Stimulated activated CD8-positive, alpha-beta memory T cell treated with anti-CD3 and anti-CD28 coated beads, Interleukin-12 subunit alpha, Interleukin-12 subunit beta, amount 100 ng/mL, for 1 hour (primary cell): Measurements from ENCODE around the gene MSN.
"Not testable (repeated sequence)": the region's sequence is repeated elsewhere in the genome, so short reads cannot be mapped to it uniquely, and the experiment has no call there.

Experiments
- DNase-seq: peaks from one replicate; pipeline ENCODE4 v3.0.0-alpha.2; 2020; ENCODE audit warnings: low read depth

MSN gene

DNA sequence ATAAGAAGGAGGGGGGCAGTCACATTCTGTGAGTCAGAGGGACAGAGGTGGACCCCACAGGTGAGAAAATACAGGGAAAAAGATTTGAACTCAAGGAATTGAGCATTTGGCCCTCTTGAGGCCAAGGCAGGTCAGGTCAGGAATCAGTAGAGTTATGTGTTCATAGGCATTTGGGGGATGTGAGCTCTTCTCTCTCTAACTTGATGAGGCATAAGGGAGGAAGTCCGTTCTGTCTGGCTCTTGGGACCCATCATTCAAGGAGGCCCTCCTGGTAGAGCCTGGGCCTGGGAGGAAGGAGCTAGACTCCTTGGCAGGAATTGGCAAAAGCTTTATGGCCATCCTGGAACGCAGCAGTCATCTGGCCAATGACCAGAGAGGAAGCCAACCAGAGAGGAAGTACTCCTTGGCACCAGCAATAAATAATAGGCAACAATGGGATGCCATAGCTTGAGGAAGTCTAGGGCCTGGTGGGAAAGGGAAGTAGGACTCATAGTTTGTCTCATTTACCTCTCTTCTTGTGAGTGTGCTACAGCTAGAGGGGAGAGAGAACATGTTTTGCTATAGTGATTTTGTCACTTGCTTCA, 53.0 kb downstream of the MSN start:
- no peak for DNase-seq

DNA sequence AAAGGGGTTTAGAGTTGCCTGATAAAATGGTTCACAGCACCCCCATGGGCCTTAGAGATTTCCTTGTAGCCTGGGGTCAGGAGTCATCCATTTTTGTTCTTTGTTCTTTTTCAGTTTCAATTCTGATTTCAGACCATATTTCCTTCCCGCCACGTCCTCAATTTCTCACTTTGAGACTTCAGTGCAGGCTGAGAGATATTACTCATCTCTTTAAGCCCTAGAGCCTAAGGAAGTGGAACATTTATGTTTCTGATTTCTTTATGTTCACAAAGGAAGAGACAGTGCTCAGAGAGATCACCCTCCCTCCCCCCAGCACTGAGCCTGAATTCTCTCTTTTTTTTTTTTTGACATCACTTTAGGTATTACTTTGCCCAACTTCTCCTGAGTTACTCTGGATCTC, 56.3 kb downstream of the MSN start:
- DNase-seq: no peak

DNA sequence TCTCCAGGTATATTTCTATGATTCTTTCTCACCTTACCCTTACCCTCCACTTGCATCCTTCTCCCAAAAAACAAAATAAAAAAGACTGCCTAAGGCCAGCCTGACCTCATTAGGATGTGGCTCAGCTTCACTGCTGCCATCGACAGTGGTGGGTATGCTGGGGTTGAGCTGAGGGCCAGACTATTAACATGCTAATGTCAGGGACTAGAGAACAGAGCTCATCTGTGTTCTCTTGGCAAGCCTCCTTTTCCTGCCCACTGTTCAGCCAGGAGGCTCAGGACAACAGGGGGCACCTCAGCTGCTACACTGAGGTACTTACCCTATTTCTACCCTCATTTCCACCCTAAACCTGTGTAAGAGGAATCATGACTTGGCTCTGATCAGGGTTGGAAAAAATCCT, 59.3 kb downstream of the MSN start:
- no peak for DNase-seq

DNA sequence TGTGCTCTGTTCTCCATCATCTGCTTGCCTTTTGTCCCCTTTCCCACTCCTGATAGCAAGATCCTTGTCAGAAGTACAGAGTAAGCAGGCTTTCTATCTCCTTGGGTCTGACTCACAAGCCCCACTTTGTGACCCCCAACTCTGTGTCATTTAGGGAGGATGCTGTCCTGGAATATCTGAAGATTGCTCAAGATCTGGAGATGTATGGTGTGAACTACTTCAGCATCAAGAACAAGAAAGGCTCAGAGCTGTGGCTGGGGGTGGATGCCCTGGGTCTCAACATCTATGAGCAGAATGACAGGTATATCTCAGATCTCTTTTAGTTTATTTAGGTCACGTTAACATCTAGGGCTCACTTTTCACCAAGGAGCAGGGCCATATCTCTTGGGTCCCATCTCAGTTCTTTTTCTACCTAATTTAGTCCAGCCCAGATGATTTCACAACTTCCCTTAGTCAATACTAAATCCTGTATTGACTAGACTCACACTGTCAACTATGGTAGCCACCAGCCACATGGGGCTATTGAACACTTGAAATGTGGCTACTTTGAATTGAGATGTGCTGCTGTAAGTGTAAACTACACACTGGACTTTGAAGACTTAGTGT, 64.3 kb downstream of the MSN start:
- DNase-seq: no peak

DNA sequence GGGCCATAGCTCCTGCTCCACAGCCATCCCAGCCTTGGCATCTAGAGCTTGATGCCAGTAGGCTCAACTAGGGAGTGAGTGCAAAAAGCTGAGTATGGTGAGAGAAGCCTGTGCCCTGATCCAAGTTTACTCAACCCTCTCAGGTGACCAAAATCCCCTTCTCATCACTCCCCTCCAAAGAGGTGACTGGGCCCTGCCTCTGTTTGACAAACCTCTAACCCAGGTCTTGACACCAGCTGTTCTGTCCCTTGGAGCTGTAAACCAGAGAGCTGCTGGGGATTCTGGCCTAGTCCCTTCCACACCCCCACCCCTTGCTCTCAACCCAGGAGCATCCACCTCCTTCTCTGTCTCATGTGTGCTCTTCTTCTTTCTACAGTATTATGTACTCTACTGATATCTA, 73.5 kb downstream of the MSN start:
- no peak for DNase-seq

DNA sequence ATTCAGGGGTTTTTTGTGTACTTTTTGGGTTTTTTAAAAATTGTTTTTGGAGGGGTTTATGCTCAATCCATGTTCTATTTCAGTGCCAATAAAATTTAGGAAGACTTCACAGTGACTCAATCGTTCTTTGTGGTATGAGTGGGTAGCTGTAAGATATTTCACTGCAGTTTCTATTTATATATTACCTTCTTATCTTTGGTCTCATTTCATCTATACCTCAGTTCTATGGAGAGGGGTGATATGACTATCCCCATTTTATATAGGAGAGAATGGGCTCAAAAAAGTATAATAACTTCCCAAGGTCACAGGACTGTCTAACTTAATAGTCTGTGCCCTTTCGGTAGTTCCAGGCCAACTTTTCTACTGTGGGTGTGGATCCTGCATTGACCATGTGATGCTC, 74.4 kb downstream of the MSN start:
- no peak for DNase-seq

DNA sequence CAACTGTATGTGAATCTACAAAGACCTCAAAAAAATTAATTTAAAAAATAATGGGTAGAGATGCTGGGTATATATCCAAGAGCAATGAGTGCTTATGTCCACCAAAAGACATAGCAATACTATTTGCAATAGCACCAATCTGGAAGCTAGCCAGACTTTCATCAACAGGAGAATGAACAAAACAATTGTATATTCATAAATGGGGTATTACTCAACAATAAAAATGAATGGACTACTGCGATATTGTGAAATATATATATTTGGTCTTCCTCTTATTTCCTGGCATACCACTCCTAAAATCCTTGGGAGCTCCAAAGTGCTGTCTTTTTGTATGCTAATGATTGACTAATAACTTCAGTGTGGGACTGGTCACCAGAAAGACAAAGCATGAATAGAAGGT, 77.5 kb downstream of the MSN start:
- DNase-seq: no peak

DNA sequence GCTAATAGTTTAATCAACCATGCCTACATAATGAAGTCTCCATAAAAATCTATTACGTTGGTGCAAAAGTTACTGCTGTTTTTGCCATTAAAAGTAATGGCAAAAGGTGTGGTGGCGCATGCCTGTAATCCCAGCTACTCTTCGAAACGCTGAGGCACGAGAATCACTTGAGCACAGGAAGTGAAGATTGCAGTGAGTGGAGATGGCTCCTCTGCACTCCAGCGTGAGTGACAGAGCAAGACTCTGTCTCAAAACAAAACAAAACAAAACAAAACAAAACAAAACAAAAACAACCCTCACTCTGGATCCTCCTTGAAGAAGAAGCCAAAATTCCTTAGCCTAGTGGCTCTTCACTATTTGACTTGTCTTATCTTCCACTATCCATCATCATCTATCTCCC, 78.0 kb downstream of the MSN start:
- no peak for DNase-seq

DNA sequence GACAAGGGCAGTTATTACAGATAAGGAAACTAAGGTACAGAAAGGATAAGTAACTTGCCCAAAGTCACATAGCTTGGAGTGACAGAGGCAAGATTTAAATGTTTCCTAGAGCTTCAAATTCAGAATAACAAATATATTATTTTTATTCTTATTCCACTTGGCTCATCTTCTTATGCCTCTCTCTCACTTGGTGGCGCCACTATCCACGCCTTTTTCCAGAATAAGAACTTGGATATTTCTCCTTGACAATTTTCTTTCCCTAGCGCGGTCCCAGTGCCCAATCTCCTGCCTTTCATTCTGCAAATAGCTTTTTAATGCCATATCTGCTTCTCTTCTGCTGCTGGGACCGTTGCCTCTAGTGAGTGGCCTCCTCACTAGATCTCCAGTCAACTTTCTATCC, 78.5 kb downstream of the MSN start:
- no peak for DNase-seq

DNA sequence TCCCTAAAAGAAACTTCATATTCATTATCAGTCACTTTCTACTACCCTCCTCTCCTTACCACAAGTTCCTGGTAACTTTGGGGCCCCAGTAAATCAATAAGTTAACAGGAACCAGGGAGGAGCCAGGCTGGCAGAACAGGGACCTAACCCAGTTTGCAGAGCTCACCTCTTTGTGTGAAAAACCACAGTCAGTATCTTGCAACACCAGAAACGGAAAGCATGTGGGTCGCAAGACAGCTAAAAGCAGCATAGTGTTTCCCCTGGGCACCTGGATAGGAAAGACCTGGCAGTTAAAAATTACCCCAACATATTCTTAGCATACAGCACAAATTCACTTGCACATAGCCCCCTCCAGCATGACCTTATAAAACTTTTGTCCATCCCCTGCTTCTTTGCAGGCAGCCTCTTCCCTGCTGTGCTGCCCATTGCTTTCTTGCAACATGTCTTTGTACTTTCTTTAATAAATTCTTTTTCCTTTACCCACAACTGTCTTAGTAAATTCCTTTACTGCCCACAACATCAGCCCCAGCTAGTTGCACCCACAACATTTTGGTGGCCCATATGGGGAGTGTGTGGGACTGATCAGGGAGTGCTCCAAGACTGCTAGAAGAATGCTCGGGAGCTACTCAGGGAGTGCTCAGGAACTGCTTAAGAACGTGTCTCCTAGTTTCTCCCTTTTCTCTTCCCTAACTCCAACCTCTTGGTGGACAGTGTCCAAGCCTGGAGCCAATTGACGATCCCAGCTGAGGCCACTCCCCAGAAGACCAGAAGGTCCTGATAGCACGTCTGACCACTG, 83.4 kb downstream of the MSN start:
- DNase-seq: peak; percentile 5

DNA sequence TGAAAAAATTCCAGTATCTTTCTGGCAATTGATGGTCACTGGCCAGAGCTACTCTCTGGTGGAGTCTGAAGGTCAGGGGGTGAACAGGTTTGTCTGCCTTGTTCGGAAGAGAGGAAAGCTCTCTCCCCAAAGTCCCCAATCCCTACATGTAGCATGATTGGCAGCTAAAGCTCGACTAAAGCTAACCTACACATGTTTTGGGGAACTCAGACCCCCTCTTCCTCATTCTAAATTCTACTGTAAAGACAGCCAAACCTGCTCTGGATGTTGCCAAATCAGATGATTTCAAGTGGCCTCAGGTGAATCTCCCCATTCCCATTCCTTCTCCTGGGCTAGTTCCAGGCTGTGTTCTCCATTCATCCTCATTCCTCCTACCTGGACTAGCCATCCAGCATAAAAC, 84.1 kb downstream of the MSN start:
- no peak for DNase-seq

DNA sequence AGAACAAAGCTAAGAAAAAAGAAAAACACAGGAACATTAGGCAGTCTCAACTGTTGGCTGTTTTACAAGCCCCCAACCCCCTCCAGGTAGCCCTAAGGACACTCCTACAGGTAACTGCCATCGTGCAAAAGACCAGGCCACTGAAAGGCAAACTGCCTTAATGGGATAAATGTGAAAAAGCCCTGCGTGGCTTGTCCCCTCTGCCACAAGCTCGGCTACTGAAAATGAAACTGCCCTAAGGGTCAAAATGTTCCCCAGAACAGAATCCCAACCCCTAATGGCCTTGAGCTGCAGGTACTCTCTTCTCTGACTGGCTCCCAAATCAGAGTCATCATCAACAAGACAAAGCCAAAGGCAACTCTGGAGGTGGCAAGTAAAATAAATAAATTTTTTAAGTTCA, 84.8 kb downstream of the MSN start:
- DNase-seq: no peak

DNA sequence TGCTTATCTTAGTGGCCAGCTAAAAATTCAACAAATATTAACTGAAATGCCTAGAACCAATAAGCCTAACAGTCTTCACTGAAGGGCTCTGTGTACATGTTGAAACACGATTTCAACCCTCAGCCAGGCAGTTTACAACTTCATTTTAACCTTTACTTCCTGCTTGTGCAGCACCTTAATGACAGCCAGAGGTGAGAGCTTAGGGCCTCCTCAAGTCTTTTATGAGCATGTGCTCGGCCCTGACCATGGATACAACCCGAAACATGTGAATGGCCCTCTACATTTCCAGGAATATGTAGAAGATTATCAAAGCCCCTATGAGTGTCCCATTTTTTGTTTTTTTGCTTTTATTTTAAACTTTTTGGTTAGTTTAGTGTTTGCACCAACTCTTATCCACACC, 88.3 kb downstream of the MSN start:
- no peak for DNase-seq

DNA sequence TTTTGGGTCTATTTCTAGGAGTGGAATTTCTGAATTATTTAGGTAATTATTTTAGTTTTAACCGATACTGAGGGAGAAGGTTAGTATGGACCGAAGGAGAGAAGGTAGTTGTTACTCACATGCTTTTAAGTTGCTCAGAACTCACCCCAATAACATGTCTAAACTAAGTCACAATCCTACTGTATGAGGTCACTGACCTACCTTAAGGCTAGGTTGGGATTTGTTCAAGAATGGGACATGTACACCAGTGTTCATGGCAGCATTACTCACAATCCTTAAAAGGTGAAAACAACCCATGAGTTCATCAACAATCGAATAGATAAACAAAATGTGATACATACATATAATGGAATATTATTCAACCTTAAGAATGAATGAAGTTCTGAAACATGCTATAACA, 90.5 kb downstream of the MSN start:
- DNase-seq: no peak

DNA sequence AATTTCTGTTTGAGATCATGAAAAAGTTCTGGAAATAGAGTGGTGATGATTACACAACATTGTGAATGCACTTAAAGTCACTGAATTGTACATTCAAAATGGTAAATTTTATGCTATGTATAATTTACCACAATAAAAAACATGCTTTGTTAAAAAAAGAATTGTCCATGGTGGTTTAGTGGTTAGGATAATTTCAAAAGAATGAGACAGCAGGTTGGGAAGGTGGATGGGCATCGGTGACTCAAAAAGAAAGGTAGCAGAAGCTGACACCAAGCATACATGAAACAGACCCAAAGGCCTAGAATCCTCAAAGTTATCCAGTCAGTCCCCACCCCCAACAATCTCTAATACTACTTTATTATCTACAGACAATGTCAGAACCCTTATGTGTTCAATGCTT, 91.1 kb downstream of the MSN start:
- no peak for DNase-seq

DNA sequence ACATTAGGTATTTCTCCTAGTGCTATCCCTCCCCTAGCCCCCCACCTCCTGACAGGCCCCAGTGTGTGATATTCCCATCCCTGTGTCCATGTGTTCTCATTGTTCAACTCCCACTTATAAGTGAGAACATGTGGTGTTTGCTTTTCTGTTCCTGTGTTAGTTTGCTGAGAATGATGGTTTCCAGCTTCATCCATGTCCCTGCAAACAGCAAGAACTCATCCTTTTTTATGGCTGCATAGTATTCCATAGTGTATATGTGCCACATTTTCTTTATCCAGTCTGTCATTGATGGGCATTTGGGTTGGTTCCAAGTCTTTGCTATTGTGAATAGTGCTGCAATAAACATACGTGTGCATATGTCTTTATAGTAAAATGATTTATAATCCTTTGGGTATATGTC, 92.1 kb downstream of the MSN start:
- not testable (repeated sequence) for DNase-seq

DNA sequence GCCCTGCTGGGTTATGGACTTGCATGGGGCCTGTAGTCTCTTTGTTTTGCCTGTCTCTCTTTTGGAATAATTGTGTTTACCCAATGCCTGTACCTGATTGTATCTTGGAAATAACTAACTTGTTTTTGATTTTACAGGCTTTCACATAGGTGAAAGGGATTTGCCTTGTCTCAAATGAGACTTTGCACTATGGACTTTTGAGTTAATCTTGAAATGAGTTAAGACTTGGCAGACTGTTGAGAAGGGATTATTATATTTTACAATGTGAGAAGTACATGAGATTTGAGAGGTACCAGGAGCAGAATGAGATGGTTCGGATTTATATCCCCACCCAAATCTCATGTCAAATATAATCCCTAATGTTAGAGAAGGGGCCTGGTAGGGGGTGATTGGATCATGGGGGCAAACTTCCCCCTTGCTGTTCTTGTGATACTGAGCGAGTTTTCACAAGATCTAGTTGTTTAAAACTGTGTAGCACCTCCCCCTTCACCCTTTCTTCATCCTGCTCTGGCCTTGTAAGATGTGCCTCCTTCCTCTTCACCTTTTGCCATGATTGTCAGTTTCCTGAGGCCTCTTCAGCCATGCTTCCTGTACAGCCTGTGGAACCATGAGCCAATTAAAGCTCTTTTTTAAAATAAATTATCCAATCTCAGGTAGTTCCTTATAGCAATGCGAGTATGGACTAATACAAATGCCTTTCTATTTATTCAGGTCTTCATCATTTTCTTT, 102.3 kb downstream of the MSN start:
- no peak for DNase-seq

DNA sequence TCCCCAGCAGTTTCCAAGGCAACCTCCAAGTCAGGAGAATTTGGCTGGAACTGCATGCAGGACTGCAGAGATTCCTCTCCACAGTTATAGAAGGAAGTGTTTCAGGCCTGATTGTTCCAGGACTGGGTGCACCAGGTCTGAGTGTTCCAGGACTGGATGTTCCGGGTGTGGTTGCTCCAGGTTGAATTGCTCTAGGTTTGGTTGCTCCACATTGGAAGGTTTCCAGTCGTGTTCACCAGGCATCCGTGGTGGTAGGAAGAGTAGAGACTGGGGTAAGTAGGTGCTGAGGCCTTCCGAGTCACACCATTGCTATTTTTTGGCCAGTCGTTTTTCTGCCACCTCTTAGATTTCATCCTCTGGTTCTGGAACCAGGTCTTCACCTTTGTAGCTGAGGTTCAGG, 105.4 kb downstream of the MSN start:
- DNase-seq: no peak

DNA sequence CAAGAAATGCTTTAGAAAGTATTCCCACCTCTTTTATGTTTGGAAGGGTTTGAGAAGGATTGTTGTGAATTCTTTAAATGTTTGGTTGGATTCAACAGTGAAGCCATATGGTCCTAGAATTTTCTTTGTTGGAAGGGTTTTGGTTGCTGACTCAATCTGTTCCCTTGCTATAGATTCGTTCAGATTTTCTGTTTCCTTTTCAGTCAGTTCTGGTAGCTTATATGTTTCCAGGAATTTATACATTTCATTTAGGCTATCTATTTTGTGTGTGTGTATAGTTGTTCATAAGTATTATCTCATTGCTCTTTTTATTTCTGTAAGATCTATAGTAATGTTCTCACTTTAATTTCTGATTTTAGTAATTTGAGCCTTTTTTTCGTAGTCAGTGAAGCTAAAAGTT, 114.4 kb downstream of the MSN start:
- DNase-seq: no peak

DNA sequence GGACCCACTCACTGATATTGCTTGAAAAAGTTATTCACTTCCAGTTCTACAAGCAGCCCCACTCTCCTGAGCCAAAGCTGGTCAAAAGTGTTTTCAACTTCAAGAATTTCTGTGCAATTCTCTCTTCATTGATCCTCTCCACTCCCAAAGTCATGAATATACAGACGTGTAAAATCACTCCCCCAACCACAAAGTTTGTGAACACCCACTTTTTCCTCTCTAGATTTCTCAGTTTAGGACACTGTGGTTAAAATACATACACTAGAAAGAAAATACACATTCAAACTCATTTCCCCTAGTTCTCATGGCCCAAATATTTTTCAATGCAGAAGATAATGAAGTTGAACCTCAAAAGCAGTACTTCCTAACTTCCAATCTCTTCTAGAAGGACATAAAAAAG, 116.3 kb downstream of the MSN start:
- no peak for DNase-seq
